ENCODE data around the gene NAALADL2. TPM values are rescaled to one million over a fixed set of nuclear protein-coding genes. Genes with fewer than 3 reads are reported as not detected.
A peak's percentile ranks its signal among the peaks of the same experiment; 100 is the strongest.

The NAALADL2 gene
- total RNA-seq, 4 donors from 2014 or later: 0.26 to 218 (median 17.4) TPM

DNA sequence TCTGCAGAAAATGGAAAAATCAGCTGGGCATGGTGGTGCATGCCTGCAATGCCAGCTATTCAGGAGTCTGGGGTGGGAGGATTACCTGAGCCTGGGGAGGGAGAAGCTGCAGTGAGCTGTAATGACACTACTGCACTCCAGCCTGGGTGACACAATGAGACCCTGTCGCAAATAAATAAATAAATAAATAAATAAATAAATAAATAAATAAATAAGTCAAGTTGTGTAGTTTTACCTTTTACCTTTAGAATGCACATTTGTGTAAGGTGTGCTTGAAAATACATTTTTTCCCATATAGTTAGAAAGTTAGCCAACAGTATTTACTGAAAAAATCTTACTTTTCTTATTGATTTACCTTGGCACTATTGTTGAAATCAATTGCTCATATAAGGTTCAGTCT is 515.6 kb downstream of the NAALADL2 start:
- Histone ChIP-seq H3K9me3 (no peaks in the 10 kb centered on the region), H3K4me1 (no peaks in the 10 kb centered on the region), H3K4me3 (no peak overlapping the region), H3K27me3 (no peaks in the 10 kb centered on the region), H3K36me3 (no peaks in the 10 kb centered on the region), H3K27ac (no peak overlapping the region)
- DNase-seq: no peak
- intact Hi-C loops (cut with DNase I; ENCODE audit: low total_unique reads): no loop called here
- TF ChIP-seq, protein P1, sequence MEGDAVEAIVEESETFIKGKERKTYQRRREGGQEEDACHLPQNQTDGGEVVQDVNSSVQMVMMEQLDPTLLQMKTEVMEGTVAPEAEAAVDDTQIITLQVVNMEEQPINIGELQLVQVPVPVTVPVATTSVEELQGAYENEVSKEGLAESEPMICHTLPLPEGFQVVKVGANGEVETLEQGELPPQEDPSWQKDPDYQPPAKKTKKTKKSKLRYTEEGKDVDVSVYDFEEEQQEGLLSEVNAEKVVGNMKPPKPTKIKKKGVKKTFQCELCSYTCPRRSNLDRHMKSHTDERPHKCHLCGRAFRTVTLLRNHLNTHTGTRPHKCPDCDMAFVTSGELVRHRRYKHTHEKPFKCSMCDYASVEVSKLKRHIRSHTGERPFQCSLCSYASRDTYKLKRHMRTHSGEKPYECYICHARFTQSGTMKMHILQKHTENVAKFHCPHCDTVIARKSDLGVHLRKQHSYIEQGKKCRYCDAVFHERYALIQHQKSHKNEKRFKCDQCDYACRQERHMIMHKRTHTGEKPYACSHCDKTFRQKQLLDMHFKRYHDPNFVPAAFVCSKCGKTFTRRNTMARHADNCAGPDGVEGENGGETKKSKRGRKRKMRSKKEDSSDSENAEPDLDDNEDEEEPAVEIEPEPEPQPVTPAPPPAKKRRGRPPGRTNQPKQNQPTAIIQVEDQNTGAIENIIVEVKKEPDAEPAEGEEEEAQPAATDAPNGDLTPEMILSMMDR (IDR thresholded peaks at IDR 0.05): no peak
- TF ChIP-seq POLR2A (IDR thresholded peaks at IDR 0.05): no peak

DNA sequence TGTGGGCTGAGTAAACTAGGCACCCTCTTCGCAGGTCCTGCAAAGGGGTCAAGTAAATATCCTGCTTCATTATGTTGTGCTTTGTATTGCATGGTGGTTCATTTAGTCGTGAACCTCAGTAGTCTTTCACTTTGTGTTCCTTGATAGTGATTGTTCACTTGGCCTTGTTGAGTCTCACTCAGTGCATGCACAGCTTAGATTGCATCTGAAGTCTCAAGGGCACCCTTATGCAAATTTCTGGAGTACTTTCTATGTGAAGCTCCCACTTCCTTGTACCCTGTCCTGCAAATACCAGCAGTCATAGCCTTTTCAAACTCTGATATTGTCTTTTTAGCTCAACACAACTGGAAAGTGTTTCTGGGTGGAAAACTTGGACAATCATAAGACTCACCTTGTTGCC is 519.2 kb downstream of the NAALADL2 start:
- H3K36me3 ChIP-seq: no peaks in the 10 kb centered on the region
- intact Hi-C loops (cut with DNase I; ENCODE audit: low total_unique reads): no loop called here
- DNase-seq: no peak
- H3K27ac ChIP-seq: no peak overlapping the region
- H3K4me3 ChIP-seq: no peak overlapping the region
- no peaks in the 10 kb centered on the region for H3K27me3 ChIP-seq
- H3K4me1 ChIP-seq: no peaks in the 10 kb centered on the region
- no peaks in the 10 kb centered on the region for H3K9me3 ChIP-seq
- TF ChIP-seq POLR2A (IDR thresholded peaks at IDR 0.05): no peak
- TF ChIP-seq, protein P1 (IDR thresholded peaks at IDR 0.05): no peak

DNA sequence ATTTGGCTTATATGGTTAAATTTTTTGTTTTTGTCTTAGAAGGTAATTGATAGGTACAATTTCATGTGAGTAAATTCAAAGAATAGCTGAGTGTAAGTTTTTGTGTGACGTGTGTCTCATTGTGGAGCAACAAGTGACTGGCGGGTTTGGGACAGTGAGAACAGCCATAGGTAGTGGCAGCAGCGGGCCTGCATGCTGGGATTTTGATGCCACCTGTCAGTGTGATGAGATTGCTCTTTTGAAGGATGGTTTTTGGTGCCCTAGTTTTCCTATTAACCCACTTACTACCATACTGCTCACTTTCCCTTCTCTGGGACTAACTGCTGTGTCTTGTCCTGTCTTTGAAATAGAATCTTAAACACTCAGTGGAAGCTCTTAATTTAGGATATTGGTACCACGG is 522.6 kb downstream of the NAALADL2 start:
- TF ChIP-seq POLR2A (IDR thresholded peaks at IDR 0.05): no peak
- TF ChIP-seq, protein P1 (IDR thresholded peaks at IDR 0.05): no peak
- Histone ChIP-seq H3K4me3 (no peak overlapping the region), H3K9me3 (no peaks in the 10 kb centered on the region), H3K4me1 (no peaks in the 10 kb centered on the region), H3K36me3 (no peaks in the 10 kb centered on the region), H3K27ac (no peak overlapping the region), H3K27me3 (no peaks in the 10 kb centered on the region)
- intact Hi-C loops (cut with DNase I; ENCODE audit: low total_unique reads): no loop called here
- DNase-seq: no peak

DNA sequence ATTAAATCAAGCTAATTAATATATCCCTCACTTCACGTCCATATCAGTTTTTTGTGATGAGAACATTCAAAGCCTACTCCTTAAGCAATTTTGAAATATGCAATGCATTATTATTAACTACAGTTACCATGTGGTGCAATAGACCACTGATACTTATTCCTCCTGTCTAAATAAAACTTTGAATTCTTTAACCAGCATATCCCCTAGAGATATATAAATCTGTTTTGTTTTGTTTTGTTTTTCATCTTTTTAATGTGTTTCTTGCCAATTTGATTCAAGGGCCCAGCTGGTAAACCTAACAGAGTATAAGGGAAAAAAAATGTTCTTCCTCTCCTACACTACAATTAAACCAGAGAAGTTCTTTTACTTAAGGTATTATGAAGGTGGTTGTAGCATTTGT is 524.2 kb downstream of the NAALADL2 start:
- no peak overlapping the region for H3K4me3 ChIP-seq
- H3K27ac ChIP-seq: peak overlapping the region in 1 of 2 donors; percentile 29
- H3K27me3 ChIP-seq: no peaks in the 10 kb centered on the region
- H3K4me1 ChIP-seq: no peaks in the 10 kb centered on the region
- H3K36me3 ChIP-seq: no peaks in the 10 kb centered on the region
- TF ChIP-seq, protein P1 (IDR thresholded peaks at IDR 0.05): no peak
- no peak for TF ChIP-seq POLR2A (IDR thresholded peaks at IDR 0.05)
- H3K9me3 ChIP-seq: no peaks in the 10 kb centered on the region
- intact Hi-C loops (cut with DNase I; ENCODE audit: low total_unique reads): no loop called here
- DNase-seq: no peak

DNA sequence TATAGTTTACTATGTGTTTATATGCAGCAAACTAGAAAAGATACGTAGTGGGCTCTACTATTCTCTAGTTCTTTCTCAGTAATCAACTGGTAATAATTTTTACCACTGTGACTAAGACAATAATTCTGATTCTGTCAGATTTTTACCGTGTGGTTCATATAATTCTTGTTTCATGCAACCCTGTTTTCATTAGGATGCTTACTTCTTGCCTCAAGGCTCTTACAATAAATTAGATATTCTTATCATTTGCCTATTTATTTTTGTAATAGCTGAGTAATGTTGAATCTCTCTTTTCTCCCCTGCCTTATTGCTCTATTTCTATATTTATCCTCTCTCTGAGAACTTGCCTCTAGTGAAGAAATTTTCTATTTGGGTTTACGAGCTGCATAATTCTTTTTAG is 524.7 kb downstream of the NAALADL2 start:
- H3K4me1 ChIP-seq: no peaks in the 10 kb centered on the region
- DNase-seq: no peak
- no peak overlapping the region for H3K4me3 ChIP-seq
- H3K27ac ChIP-seq: peak overlapping the region in 1 of 2 donors; percentile 29
- H3K27me3 ChIP-seq: no peaks in the 10 kb centered on the region
- intact Hi-C loops (cut with DNase I; ENCODE audit: low total_unique reads): no loop called here
- H3K9me3 ChIP-seq: no peaks in the 10 kb centered on the region
- no peak for TF ChIP-seq POLR2A (IDR thresholded peaks at IDR 0.05)
- TF ChIP-seq, protein P1 (IDR thresholded peaks at IDR 0.05): no peak
- H3K36me3 ChIP-seq: no peaks in the 10 kb centered on the region

Data from uterus (tissue), 4 donors.